ENCODE results near the gene MTNR1B. TPM values are rescaled to one million over a fixed set of nuclear protein-coding genes. Genes with fewer than 3 reads are reported as not detected.

The MTNR1B gene
- total RNA-seq = not detected

GRCh38 chr11:92969634-92970347 is at the start of gene MTNR1B:
MTNR1B (plus strand) TSS chr11:92969651; CDS start chr11:92969726, 75 bp downstream.

Other genes starting within 250 kb of the MTNR1B start
- gene SLC36A4, start 228.3 kb downstream of the MTNR1B start, total RNA-seq = 10 to 100 TPM; 11.1 to 12.3 TPM

Measured in activated naive CD4-positive, alpha-beta T cell treated with anti-CD3 and anti-CD28 coated beads, Interleukin-2, amount 10 ng/mL, durations not matched to agents 5 hours and 36 hours (primary cell).